CD4-positive, alpha-beta T cell treated with Interleukin-10 for 1 hour (primary cell): Measurements from ENCODE around the gene ALB.
"Not testable (repeated sequence)": the region's sequence is repeated elsewhere in the genome, so short reads cannot be mapped to it uniquely, and the experiment has no call there.

Experiments
- DNase-seq: peaks from one replicate; pipeline ENCODE4 v3.0.0-alpha.2; 2020

The ALB gene

DNA sequence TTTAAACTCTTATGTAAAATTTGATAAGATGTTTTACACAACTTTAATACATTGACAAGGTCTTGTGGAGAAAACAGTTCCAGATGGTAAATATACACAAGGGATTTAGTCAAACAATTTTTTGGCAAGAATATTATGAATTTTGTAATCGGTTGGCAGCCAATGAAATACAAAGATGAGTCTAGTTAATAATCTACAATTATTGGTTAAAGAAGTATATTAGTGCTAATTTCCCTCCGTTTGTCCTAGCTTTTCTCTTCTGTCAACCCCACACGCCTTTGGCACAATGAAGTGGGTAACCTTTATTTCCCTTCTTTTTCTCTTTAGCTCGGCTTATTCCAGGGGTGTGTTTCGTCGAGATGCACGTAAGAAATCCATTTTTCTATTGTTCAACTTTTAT, at the start of gene ALB:
Gene ALB (plus strand): TSS at position 246 of the 400 bp plus-strand sequence. CDS start 41 bp downstream, at position 287.
- DNase-seq = no peak

DNA sequence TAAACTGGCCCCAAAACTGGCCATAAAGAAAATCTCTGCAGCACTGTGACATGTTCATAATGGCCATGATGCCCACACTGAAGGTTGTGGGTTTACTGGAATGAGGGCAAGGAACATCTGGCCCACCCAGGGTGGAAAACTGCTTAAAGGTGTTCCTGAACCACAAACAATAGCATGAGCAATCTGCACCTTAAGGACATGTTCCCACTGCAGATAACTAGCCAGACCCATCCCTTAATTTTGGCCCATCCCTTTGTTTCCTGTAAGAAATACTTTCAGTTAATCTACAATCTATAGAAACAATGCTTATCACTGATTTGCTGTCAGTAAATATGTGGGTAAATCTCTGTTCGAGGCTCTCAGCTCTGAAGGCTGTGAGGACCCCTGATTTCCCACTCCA, 46.9 kb upstream of the ALB start:
- DNase-seq = not testable (repeated sequence)

DNA sequence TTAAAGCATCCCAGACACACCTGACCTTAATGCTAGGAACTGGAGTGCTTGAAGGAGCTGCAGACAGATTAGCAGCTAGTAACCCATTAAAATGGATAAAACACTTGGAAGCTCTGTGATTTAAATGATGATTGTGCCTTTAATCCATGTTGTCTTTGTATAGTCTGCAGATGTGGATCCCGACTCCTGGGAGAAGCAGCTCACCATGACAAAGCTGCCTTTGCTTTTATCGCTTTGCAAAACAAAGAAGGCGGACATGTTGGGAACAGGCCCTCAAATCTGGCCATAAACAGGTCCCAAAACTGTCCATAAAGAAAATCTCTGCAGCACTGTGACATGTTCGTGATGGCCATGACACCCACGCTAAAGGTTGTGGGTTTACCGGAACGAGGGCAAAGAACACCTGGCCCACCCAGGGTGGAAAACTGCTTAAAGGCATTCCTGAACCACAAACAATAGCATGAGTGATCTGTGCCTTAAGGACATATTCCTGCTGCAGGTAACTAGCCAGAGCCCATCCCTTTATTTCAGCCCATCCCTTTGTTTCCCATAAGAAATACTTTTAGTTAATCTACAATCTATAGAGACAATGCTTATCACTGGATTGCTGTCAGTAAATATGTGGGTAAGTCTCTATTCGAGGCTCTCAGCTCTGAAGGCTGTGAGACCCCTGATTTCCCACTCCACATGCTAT, 34.4 kb upstream of the ALB start:
- DNase-seq = not testable (repeated sequence)

DNA sequence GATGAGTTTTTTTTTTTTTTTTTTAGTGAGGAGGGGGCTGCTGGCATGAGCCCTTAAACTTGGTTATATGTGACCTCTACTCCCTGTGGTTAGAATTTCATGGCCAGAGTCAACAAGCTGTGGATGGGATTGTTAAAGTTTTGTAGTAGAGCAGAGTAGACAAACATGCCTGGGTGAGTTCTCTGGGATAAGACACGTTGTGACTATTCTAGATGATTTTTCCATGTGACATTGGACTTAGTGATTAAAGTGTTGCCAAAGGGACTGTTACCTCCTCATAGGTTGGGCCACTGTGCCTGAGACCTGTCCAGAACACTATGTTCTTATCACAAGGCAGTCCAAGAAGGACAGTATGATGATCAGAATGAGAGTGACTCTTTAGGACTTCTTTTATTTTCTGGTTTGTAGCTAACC, 28.8 kb upstream of the ALB start:
- no peak for DNase-seq

DNA sequence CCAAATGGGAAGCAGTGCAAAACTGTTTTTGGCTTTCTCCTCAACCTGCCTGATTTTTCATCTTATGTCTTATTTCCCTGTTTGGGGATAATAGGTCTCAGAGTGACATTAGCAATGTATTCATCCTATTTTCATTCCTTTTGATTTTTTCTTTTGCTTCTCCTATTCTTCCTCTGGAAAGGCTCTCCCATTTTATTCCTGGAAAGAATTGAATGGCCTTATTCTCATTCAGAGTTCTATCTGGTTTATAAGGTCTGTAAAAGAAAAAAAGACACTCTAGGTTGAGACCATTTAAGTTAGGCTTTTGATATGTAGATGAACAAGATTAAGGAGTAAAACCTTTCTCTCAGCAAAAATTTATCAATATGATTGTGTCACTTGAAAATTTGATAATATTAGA, 27.8 kb upstream of the ALB start:
- no peak for DNase-seq

DNA sequence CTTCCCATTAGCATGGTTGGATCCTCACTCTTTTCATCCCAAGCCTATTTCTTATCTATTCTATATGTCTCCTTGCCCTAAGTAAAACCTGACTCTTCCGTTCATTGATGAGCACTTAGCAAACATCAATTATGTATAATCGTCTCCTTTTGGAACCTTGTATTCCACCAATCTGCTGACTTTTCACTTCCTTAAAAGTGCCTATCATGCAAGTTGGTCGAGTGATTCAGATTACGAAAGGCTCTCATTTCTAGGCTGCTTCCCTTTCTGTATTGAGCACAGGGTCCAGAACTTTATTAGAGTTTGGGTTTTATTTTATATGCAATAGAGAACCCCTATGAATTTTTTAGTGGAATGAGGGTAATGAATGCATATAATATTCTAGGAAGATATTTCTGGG, 27.1 kb upstream of the ALB start:
- DNase-seq = no peak

DNA sequence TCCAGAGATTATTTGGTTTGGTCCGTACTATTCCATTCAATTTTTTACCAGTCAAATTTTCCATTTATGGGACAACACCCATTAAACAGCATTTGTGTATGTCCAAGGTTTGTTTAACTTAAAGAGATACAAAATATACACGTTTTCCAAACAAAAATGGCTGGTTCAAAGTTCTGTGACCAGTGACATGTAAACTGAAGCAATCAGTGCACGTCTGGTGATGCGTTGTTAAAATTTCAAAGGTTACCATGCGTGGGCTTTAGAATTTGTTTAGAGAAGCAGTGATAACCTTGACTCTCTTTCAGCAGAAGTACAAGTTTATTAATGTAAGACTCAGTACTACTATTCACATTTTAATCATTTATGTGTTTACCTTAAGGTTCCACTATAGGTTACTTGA, 25.2 kb upstream of the ALB start:
- DNase-seq = no peak

DNA sequence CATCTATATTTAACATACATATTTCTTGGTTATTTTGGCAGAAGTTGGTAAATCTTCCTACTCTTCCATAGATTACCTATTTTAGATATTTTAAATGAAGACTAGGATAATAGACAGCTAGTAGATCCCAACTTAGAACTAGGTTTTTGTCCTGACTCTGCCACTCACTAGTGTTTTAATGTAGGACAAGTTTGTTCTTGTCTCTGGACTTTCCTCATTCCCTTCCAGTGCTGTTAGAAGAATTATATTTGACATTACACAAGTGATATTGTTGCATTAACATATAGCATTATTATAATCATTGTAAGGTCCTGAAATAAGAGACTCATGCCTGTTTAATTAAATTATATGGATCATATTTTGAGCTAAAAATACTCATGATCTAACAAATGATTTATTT, 24.1 kb upstream of the ALB start:
- DNase-seq = no peak

DNA sequence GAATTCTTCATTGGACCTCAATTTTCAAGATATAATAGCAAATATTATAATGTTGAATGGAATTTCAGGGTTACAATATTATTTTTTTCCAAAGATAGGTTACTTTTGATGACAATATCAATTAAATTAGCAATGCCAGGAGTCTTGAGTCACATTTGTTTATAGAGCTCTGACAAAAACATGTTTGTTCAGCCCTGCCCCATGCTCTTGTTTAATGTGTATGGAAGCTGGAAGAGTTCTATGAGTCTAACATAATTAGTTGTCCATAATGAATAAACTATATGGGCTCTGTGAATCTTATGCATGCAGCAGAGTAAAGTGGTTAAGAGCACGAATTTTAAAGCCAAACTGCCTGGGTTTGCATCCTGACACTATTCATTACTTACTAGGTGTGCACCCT, 22.9 kb upstream of the ALB start:
- DNase-seq = no peak

DNA sequence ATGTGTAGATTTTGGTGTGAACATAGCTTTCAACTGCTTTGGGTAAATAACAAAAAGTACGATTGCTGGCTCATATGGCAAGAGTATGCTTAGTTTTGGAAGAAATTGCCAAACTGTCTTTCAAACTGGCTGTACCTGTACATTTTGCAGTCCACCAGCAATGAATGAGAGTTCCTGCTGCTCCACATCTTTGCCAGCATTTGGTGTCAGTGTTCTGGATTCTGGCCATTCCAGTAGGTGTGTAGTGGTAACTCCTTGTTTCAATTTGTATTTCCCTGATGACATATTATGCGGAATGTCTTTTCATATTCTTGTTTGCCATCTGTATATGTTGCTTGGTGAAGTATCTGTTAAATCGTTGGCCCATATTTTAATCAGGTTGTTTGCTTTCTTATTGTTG, 20.6 kb upstream of the ALB start:
- no peak for DNase-seq

DNA sequence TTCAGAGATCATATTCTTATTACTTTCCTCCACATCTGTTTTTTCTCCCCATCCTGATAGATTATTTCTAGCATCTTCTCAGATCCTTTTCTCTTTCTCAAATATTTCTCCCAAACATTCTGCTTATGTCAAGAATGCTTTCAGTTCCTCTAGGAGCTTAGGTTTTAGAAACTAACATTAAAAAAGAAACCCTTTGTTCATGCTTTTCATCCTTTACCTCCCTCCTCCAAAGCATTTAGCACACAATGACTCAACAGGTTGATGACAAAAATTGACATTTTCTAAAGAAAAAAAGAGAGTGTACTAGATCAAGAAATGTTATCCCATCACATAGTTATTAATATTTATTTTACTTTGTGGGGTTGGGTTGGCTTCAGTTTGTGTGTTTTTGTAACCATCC, 16.5 kb upstream of the ALB start:
- DNase-seq = no peak

DNA sequence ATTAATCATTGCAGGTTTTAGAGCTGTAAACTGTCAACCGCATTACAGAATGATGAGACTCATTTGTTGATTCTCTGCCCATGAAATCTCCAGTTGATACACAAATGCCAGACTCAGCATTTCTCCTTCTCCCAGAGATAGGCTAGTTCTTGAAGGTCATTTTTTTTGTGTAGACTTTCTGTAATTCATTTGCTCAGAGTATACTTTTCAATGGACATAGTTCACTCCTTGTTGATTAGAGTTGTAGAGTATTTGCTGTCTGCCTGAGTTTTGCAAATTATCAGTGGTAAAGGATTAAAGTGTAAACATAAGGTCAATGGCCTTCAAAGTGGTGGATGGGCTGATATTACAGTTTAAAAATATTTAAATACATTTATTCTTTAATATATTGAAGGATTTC, 15.2 kb upstream of the ALB start:
- DNase-seq = no peak

DNA sequence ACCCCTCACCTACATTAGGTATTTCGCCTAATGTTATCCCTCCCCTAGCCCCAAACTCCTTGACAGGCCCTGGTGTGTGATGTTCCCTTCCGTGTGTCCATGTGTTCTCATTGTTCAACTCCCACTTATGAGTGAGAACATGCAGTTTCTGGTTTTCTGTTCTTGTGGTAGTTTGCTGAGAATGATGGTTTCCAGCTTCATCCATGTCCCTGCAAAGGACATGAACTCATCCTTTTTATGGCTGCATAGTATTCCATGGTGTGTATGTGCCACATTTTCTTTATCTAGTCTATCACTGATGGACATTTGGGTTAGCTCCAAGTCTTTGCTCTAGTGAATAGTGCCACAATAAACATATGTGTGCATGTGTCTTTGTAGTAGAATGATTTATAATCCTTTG, 14.4 kb upstream of the ALB start:
- not testable (repeated sequence) for DNase-seq

DNA sequence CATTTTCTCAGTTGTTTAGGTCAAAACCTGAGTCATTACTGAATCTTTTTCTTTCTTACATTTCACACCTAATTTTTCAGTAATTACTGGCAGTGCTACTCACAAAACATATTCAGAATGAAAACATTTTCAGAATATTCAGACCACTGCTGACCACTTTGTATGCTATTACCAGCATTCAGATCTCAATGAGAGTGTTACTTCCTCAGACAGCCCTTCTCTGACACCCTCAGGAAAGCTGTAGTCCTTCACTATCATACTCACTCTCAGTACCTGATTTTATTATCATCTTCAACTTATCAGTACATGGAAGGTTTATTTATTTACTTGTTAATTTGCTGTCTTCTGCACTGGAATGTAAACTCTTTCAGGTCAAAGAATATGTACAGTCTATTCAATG, 12.3 kb upstream of the ALB start:
- DNase-seq = no peak

DNA sequence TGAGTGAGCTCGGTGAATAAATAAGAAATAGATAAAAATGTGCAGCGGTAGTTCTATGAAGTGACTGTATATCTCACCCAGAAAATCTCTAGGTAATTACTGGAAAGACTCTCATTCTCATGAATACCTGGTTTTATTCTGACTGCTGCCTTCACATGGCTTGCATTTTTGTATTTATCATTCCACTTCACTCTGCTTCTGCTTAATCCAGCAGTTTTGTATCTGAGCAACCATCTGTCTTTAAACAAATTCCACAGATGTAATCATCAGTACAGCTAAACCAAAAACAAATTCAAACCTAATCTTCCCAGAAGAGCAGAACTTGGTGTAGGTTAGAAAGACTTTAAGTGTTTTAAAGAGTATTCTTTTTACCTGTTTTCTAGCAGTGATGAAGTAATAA, 11.2 kb upstream of the ALB start:
- no peak for DNase-seq

DNA sequence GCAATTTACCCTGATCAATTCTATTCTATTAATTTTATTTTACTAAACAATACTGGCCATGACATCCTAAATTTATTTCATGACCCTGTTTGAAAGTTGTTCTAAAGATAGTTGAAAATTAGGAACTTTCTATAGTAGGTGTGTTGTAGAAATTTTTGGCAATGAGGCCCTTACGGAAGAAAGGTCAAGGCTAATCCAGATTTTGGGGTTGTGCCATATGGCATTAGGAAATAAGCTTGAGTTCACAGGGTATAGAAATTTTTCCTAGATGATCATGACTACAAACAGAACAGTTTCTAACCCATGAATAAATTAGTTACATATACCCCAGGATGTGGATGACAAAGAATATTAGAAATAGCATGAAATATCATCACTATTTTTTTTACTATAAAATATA, 7.8 kb upstream of the ALB start:
- DNase-seq = no peak

DNA sequence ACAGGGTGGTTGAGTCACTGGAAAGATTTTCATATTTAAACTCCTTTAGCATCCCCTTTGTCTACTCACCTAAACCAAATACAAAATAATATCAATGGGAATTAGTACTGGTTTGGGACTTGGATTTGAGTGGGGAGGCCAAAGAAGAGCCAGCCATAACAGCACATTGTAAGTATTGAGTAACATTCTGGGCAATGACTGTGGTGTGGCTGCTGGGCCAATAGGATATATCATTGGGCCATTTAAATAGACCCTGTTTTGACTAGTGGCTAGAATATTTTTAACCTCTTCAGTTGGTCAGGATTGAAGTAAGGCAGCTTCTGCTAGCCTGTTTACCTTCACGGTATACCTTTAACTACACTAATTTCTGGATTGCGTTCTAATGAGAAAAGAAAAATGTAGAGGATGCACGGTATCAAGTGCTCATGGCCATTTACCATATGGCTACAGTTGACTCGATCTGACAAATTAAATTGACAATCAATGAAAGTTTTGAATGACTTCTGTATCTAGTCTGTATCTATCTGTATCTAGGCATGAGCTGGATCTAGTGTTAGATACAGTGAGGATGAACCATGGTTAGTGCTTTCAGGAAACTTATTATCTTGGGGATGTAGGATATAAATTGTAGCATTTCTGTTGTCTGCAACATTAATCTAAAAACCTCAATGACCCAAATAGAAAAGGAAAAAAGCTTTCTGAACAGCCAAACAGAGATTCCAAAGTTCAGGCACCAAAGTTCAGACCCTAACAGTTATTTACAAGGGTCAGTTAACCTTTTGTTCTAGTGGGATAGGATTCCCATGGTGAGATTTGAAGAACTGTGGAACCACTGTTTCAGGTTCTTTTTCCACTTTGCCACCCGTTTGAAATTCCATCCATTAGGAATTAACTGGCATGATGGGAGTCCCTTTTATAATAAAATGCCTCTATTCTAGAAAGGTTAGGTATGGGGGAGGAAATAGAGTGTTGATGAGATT, 6.8 kb upstream of the ALB start:
- no peak for DNase-seq

DNA sequence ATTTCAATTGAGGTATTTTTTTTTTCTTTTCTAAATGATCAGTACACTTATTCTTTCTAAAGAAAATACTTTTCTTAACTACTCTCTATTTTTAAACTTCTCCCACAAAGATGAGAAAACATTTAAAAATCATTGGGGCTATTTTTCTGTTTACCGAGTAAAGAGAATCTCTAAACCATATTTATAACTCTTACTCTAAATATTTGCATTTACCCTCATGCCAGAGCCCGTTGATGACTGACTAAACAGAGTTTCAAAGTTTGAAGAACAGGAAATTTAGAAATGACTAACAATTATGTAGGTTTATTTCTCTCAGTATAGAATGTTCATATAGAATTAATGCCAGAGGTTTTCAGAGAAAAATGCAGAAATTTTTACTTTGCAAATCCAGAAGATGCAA, 2.7 kb upstream of the ALB start:
- DNase-seq = no peak

DNA sequence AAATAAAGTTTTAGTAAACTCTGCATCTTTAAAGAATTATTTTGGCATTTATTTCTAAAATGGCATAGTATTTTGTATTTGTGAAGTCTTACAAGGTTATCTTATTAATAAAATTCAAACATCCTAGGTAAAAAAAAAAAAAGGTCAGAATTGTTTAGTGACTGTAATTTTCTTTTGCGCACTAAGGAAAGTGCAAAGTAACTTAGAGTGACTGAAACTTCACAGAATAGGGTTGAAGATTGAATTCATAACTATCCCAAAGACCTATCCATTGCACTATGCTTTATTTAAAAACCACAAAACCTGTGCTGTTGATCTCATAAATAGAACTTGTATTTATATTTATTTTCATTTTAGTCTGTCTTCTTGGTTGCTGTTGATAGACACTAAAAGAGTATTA, 370 bp downstream of the ALB start:
- DNase-seq = no peak

DNA sequence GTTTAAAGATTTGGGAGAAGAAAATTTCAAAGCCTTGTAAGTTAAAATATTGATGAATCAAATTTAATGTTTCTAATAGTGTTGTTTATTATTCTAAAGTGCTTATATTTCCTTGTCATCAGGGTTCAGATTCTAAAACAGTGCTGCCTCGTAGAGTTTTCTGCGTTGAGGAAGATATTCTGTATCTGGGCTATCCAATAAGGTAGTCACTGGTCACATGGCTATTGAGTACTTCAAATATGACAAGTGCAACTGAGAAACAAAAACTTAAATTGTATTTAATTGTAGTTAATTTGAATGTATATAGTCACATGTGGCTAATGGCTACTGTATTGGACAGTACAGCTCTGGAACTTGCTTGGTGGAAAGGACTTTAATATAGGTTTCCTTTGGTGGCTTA, 1.1 kb downstream of the ALB start:
- no peak for DNase-seq

DNA sequence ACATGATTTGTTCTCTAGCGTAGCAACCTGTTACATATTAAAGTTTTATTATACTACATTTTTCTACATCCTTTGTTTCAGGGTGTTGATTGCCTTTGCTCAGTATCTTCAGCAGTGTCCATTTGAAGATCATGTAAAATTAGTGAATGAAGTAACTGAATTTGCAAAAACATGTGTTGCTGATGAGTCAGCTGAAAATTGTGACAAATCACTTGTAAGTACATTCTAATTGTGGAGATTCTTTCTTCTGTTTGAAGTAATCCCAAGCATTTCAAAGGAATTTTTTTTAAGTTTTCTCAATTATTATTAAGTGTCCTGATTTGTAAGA, 2.4 kb downstream of the ALB start:
- no peak for DNase-seq

DNA sequence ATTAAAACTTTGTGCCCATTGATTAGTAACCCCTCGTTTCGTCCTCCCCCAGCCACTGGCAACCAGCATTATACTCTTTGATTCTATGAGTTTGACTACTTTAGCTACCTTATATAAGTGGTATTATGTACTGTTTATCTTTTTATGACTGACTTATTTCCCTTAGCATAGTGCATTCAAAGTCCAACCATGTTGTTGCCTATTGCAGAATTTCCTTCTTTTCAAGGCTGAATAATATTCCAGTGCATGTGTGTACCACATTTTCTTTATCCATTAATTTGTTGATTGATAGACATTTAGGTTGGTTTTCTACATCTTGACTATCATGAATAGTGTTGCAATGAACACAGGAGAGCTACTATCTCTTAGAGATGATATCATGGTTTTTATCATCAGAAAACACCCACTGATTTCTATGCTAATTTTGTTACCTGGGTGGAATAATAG, 3.2 kb downstream of the ALB start:
- no peak for DNase-seq

DNA sequence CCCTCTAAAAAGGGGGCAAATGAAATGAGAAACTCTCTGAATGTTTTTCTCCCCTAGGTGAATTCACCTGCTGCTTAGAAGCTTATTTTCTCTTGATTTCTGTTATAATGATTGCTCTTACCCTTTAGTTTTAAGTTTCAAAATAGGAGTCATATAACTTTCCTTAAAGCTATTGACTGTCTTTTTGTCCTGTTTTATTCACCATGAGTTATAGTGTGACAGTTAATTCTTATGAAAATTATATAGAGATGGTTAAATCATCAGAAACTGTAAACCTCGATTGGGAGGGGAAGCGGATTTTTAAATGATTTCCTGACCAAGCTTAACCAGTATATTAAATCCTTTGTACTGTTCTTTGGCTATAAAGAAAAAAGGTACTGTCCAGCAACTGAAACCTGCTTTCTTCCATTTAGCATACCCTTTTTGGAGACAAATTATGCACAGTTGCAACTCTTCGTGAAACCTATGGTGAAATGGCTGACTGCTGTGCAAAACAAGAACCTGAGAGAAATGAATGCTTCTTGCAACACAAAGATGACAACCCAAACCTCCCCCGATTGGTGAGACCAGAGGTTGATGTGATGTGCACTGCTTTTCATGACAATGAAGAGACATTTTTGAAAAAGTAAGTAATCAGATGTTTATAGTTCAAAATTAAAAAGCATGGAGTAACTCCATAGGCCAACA, 4.2 kb downstream of the ALB start:
- no peak for DNase-seq
